Lung (tissue), 12 donors: ENCODE measurements around the gene FGF14. TPM values are rescaled to one million over a fixed set of nuclear protein-coding genes. Genes with fewer than 3 reads are reported as not detected.

Source experiments
- ATAC-seq: fragments of 200-7000 bp; cut with Tn5 transposase; one replicate; pipeline ENCODE4 v1.9.1; 2020; ENCODE audit warnings: moderate number of reproducible peaks; ENCODE audit not compliant: insufficient read depth, low FRiP score
- DNase-seq, 3 donors: peaks; one replicate each; pipeline ENCODE4 v3.0.0-alpha.2; 2013 to 2017
- H3K27ac ChIP-seq, 2 donors: one replicate each; pipeline ENCODE4 v1.5.1; 2013; ENCODE audit warnings: mild to moderate bottlenecking in 2 of 2, moderate library complexity in 2 of 2, control low read depth in 1 of 2, inconsistent platforms in 1 of 2, low read depth in 1 of 2, low read length in 1 of 2
- H3K27me3 ChIP-seq, 3 donors: one replicate each; pipeline ENCODE4 v1.5.1; 2013; ENCODE audit warnings: low read length in 2 of 3; ENCODE audit not compliant: control insufficient read depth in 3 of 3, insufficient read depth in 3 of 3
- H3K36me3 ChIP-seq, 4 donors: one replicate each; pipeline ENCODE4 v1.5.1; 2013; ENCODE audit warnings: low read length in 4 of 4, mild to moderate bottlenecking in 1 of 4, moderate library complexity in 1 of 4; ENCODE audit not compliant: control insufficient read depth in 4 of 4, insufficient read depth in 4 of 4
- H3K4me1 ChIP-seq, 5 donors: one replicate each; pipeline ENCODE4 v1.5.1; 2013; ENCODE audit warnings: low read length in 5 of 5, mild to moderate bottlenecking in 2 of 5, moderate library complexity in 1 of 5; ENCODE audit not compliant: control insufficient read depth in 5 of 5, insufficient read depth in 5 of 5
- H3K4me3 ChIP-seq: one replicate; pipeline ENCODE4 v1.5.1; 2013; ENCODE audit warnings: mild to moderate bottlenecking, control low read depth, moderate library complexity
- H3K9ac ChIP-seq, 2 donors: one replicate each; pipeline ENCODE4 v1.5.1; 2013; ENCODE audit warnings: low read length in 2 of 2, control low read depth in 1 of 2; ENCODE audit not compliant: insufficient read depth in 1 of 2
- H3K9me3 ChIP-seq, 4 donors: one replicate each; pipeline ENCODE4 v1.5.1; 2013; ENCODE audit warnings: low read length in 3 of 4, mild to moderate bottlenecking in 1 of 4, moderate library complexity in 1 of 4; ENCODE audit not compliant: control insufficient read depth in 4 of 4, insufficient read depth in 3 of 4
- CTCF ChIP-seq: IDR thresholded peaks from 2 replicates; pipeline ENCODE4 v1.5.1; 2012; ENCODE audit warnings: mild to moderate bottlenecking; ENCODE audit errors: control extremely low read depth, extremely low read depth
- WGBS, 2 donors: extraction: QIAGEN DNeasy Blood & Tissue Kit; methylation state at CpG; one replicate each; pipeline ENCODE4 v1.1.7; 2013; 5-methylcytosine and 5-hydroxymethylcytosine counted together
- polyA plus RNA-seq, 2 donors: library from polyadenylated mRNA; stranded (reverse); fragments of 200-250 nt; gene quantifications; one replicate each; pipeline ENCODE4 v1.2.1, GENCODE V29; 2013
- total RNA-seq, 2 donors: library from RNA; depleted of rRNA in 1 of 2; stranded (reverse); fragments of >200 nt in 1 of 2; gene quantifications; one replicate each; pipeline ENCODE4 v1.2.1, GENCODE V29; 2014 to 2021
- donor health status: control.
- donor health status: control.
- donor health status: Bipolar disorder and iron deficiency.
- donor health status: healthy.
- donor health status: DM: yes; HTN: yes; CAD: no.

Gene FGF14
- total and polyA plus RNA-seq, 4 donors = 0.59 to 12.9 (median 2.3) TPM

DNA sequence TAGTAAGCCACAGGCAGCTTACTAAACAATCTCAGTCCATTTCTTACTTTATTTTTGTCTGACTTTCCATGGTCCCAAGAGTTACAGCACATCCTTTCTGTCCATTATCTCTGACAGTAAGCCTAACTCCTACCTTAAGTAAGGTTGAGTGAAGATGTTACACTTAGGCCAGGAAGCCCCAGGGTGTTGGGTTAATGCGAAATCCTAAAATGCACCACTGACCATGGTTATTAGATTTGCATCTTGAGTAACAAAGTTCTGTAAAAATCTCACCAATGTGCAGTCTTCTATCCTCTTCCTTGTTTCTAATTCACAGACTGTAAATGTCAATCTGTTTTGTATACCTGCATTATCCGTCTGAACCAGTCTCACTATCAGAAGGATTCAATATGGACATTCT is 462.5 kb downstream of the FGF14 start:
- no peaks in the 10 kb centered on the region for H3K4me1 ChIP-seq
- H3K9ac ChIP-seq = no peak overlapping the region
- H3K27me3 ChIP-seq = peaks cover 0 to 2% (median 0%) of the 10 kb centered on the region in 3 donors
- no peak for TF ChIP-seq CTCF
- 69% methylated on average over 2 of the region's 2 CpGs for WGBS, 2 donors
- ATAC-seq (no peak), DNase-seq (no peak)
- H3K9me3 ChIP-seq = no peaks in the 10 kb centered on the region
- H3K4me3 ChIP-seq = no peak overlapping the region
- no peaks in the 10 kb centered on the region for H3K36me3 ChIP-seq
- H3K27ac ChIP-seq = no peak overlapping the region

- no peak for ATAC-seq
- 92 to 93% methylated on average over 2 of the region's 2 CpGs for WGBS, 2 donors
- Histone ChIP-seq H3K4me3 (no peak overlapping the region), H3K36me3 (no peaks in the 10 kb centered on the region), H3K27ac (no peak overlapping the region), H3K9ac (no peak overlapping the region), H3K4me1 (no peaks in the 10 kb centered on the region), H3K27me3 (peaks cover 0 to 2% (median 0%) of the 10 kb centered on the region in 3 donors), H3K9me3 (no peaks in the 10 kb centered on the region)
- no peak for DNase-seq
- no peak for TF ChIP-seq CTCF
These were observed 466.0 kb downstream of the FGF14 start for GRCh38 chr13:101935828-101936227.

DNA sequence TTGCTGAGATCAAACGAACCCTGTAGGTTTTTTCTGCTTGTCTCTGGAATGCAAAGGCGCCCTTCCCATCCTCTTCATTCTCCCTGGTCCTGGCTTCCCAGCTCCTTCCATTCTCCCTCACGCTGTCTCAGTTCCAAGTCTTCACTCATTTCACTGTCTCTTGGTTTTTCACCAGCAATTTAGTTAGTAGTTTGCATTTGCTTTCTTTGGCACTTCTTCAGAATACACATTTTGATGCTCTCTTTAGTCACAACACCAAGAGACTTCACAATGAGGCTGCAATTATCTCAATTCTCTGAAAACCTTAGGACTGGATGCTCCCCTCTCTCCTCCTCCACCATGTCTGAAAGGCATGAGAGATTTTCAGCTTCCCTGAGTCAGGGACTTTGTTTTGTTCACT is 470.7 kb downstream of the FGF14 start:
- no peak overlapping the region for H3K9ac ChIP-seq
- H3K27ac ChIP-seq = no peak overlapping the region
- no peak for ATAC-seq
- no peaks in the 10 kb centered on the region for H3K4me1 ChIP-seq
- no peak for DNase-seq
- TF ChIP-seq CTCF = no peak
- no peaks in the 10 kb centered on the region for H3K27me3 ChIP-seq
- no peaks in the 10 kb centered on the region for H3K36me3 ChIP-seq
- WGBS, 2 donors = 60 to 76% methylated on average over 3 of the region's 3 CpGs
- no peaks in the 10 kb centered on the region for H3K9me3 ChIP-seq
- H3K4me3 ChIP-seq = no peak overlapping the region

GRCh38 chr13:101930331-101930730 is 471.5 kb downstream of the FGF14 start:
- TF ChIP-seq CTCF = no peak
- no peak for DNase-seq
- no peak for ATAC-seq
- WGBS, 2 donors = 65 to 72% methylated on average over 2 of the region's 2 CpGs
- no peaks in the 10 kb centered on the region for H3K36me3 ChIP-seq
- no peak overlapping the region for H3K4me3 ChIP-seq
- H3K9ac ChIP-seq = no peak overlapping the region
- no peak overlapping the region for H3K27ac ChIP-seq
- H3K4me1 ChIP-seq = no peaks in the 10 kb centered on the region
- H3K27me3 ChIP-seq = no peaks in the 10 kb centered on the region
- H3K9me3 ChIP-seq = no peaks in the 10 kb centered on the region
